ENCODE results near the gene PRSS36. TPM values are rescaled to one million over a fixed set of nuclear protein-coding genes. Genes with fewer than 3 reads are reported as not detected.
"Not testable (repeated sequence)": the region's sequence is repeated elsewhere in the genome, so short reads cannot be mapped to it uniquely, and the experiment has no call there.

Gene PRSS36
- total RNA-seq, 4 donors from 2014 or later, result 1.0 to 8.1 (median 3.7) TPM; not detected in 1

GRCh38 chr16:31196324-31197088 is 46.6 kb upstream of the PRSS36 start:
- DNase-seq (no peak), ATAC-seq (no peak)
- no peaks in the 10 kb centered on the region for H3K27me3 ChIP-seq
- TF ChIP-seq POLR2A (IDR thresholded peaks at IDR 0.05) (no peak), CTCF (IDR thresholded peaks at IDR 0.05 in 4 of 5, conservative IDR thresholded peaks at IDR 0.05 in 1 of 5) (no peak)
- no peak overlapping the region for H3K4me3 ChIP-seq
- no peaks in the 10 kb centered on the region for H3K9me3 ChIP-seq
- H3K27ac ChIP-seq, result no peak overlapping the region
- H3K36me3 ChIP-seq, result peaks cover 4 to 61% of the 10 kb centered on the region in 2 donors
- intact Hi-C loops (cut with DNase I; ENCODE audit: low total_unique reads), result no loop called here
- H3K4me1 ChIP-seq, result peaks cover under 1 to 6% of the 10 kb centered on the region in 2 donors
- in situ Hi-C loops (cut with MboI; ENCODE audit: low sequenced_read_pairs in 4 of 4), result loop anchor here in 2 of 4 donors (25.0 kb wide), 1 partner anchor 666 kb away; the partner anchor contains the start of gene ZNF267 (in 2 of the 2)

GRCh38 chr16:31195861-31196260 is 46.0 kb upstream of the PRSS36 start:
- H3K27me3 ChIP-seq; intact Hi-C loops (cut with DNase I; ENCODE audit: low total_unique reads); DNase-seq; H3K4me3 ChIP-seq; H3K27ac ChIP-seq; H3K4me1 ChIP-seq; H3K9me3 ChIP-seq; ATAC-seq: not testable (repeated sequence)
- H3K36me3 ChIP-seq, result peaks cover 4 to 68% of the 10 kb centered on the region in 2 donors
- in situ Hi-C loops (cut with MboI; ENCODE audit: low sequenced_read_pairs in 4 of 4), result loop anchor here in 2 of 4 donors (25.0 kb wide), 1 partner anchor 666 kb away; the partner anchor contains the start of gene ZNF267 (in 2 of the 2)

- no peak for DNase-seq
- in situ Hi-C loops (cut with MboI; ENCODE audit: low sequenced_read_pairs in 4 of 4) (loop anchor here in 2 of 4 donors (25.0 kb wide), 1 partner anchor 667 kb away; the partner anchor contains the start of gene ZNF267 (in 2 of the 2)), intact Hi-C loops (cut with DNase I; ENCODE audit: low total_unique reads) (no loop called here)
- no peak for ATAC-seq
- Histone ChIP-seq H3K27ac (no peak overlapping the region), H3K36me3 (peaks cover 4 to 77% of the 10 kb centered on the region in 2 donors), H3K4me3 (no peak overlapping the region), H3K27me3 (no peaks in the 10 kb centered on the region), H3K4me1 (no peaks in the 10 kb centered on the region), H3K9me3 (no peaks in the 10 kb centered on the region)
- no peak for TF ChIP-seq POLR2A (IDR thresholded peaks at IDR 0.05)
- TF ChIP-seq CTCF (IDR thresholded peaks at IDR 0.05 in 4 of 5, conservative IDR thresholded peaks at IDR 0.05 in 1 of 5), result no peak
Observed at GRCh38 chr16:31194898-31195297, 45.0 kb upstream of the PRSS36 start.

GRCh38 chr16:31193874-31194273 is 44.0 kb upstream of the PRSS36 start:
- TF ChIP-seq CTCF (IDR thresholded peaks at IDR 0.05 in 4 of 5, conservative IDR thresholded peaks at IDR 0.05 in 1 of 5) (no peak), POLR2A (IDR thresholded peaks at IDR 0.05) (no peak)
- DNase-seq (no peak), ATAC-seq (no peak)
- Histone ChIP-seq H3K9me3 (no peaks in the 10 kb centered on the region), H3K27ac (no peak overlapping the region), H3K4me1 (no peaks in the 10 kb centered on the region), H3K4me3 (no peak overlapping the region), H3K36me3 (peaks cover 5 to 82% of the 10 kb centered on the region in 2 donors), H3K27me3 (no peaks in the 10 kb centered on the region)
- in situ Hi-C loops (cut with MboI; ENCODE audit: low sequenced_read_pairs in 4 of 4), result loop anchor here in 2 of 4 donors (25.0 kb wide), 1 partner anchor 668 kb away; the partner anchor contains the start of gene ZNF267 (in 2 of the 2)
- intact Hi-C loops (cut with DNase I; ENCODE audit: low total_unique reads), result no loop called here

GRCh38 chr16:31192856-31193642 is 43.2 kb upstream of the PRSS36 start:
- in situ Hi-C loops (cut with MboI; ENCODE audit: low sequenced_read_pairs in 4 of 4), result loop anchor here in 2 of 4 donors (25.0 kb wide), 1 partner anchor 669 kb away; the partner anchor contains the start of gene ZNF267 (in 2 of the 2)
- H3K4me3 ChIP-seq, result no peak overlapping the region
- H3K27ac ChIP-seq, result no peak overlapping the region
- TF ChIP-seq CTCF (IDR thresholded peaks at IDR 0.05 in 4 of 5, conservative IDR thresholded peaks at IDR 0.05 in 1 of 5), result no peak
- no peak for TF ChIP-seq POLR2A (IDR thresholded peaks at IDR 0.05)
- DNase-seq (no peak), ATAC-seq (no peak)
- H3K27me3 ChIP-seq, result no peaks in the 10 kb centered on the region
- no peaks in the 10 kb centered on the region for H3K9me3 ChIP-seq
- H3K4me1 ChIP-seq, result no peaks in the 10 kb centered on the region
- H3K36me3 ChIP-seq, result peaks cover 7 to 90% of the 10 kb centered on the region in 2 donors
- intact Hi-C loops (cut with DNase I; ENCODE audit: low total_unique reads), result no loop called here

All from gastrocnemius medialis (tissue), 4 donors.